ENCODE measurements around the gene WNT9A.

WNT9A gene

GRCh38 chr1:227948493-227949260, 945 bp upstream of the WNT9A start:
- Histone ChIP-seq H3K9ac (ENCODE audit: low read depth, low read length) (peak overlapping the region; percentile 71), H3K36me3 (ENCODE audit: insufficient read depth, low read length) (no peaks in the 10 kb centered on the region), H3K4me1 (ENCODE audit: insufficient read depth, low read length) (peaks cover 22% of the 10 kb centered on the region; the same call in 1 of the 2 replicates), H3K9me3 (ENCODE audit: control insufficient read depth, insufficient read depth, low read length) (no peaks in the 10 kb centered on the region)

DNA sequence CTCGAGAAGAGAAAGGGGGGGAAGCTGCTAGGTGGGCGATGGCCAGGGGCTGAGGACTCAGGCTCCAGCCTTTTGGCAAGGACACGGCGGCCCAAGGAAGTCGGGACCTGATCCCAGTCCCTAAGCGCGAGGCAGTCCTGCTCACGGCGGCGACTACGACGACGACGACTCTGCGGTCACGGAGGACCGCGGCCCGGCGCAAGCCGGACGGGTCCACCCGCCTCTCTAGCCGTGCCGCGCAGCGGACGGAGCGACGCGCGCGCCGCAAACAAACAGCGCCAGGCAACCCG, 401 bp downstream of the WNT9A start:
- no peaks in the 10 kb centered on the region for H3K36me3 ChIP-seq (ENCODE audit: insufficient read depth, low read length)
- no peaks in the 10 kb centered on the region for H3K9me3 ChIP-seq (ENCODE audit: control insufficient read depth, insufficient read depth, low read length)
- H3K4me1 ChIP-seq (ENCODE audit: insufficient read depth, low read length): peaks cover 15% of the 10 kb centered on the region; the same call in 1 of the 2 replicates
- peak overlapping the region; percentile 71 for H3K9ac ChIP-seq (ENCODE audit: low read depth, low read length)

GRCh38 chr1:227946624-227947385, 927 bp downstream of the WNT9A start:
- no peaks in the 10 kb centered on the region for H3K9me3 ChIP-seq (ENCODE audit: control insufficient read depth, insufficient read depth, low read length)
- peaks cover 15% of the 10 kb centered on the region; the same call in 1 of the 2 replicates for H3K4me1 ChIP-seq (ENCODE audit: insufficient read depth, low read length)
- H3K36me3 ChIP-seq (ENCODE audit: insufficient read depth, low read length): no peaks in the 10 kb centered on the region
- peak overlapping the region; percentile 71 for H3K9ac ChIP-seq (ENCODE audit: low read depth, low read length)

GRCh38 chr1:227945891-227946623, 1.7 kb downstream of the WNT9A start:
- Histone ChIP-seq H3K9me3 (ENCODE audit: control insufficient read depth, insufficient read depth, low read length) (no peaks in the 10 kb centered on the region), H3K9ac (ENCODE audit: low read depth, low read length) (peak overlapping the region; percentile 71), H3K36me3 (ENCODE audit: insufficient read depth, low read length) (no peaks in the 10 kb centered on the region), H3K4me1 (ENCODE audit: insufficient read depth, low read length) (peaks cover 15% of the 10 kb centered on the region; the same call in 1 of the 2 replicates)

DNA sequence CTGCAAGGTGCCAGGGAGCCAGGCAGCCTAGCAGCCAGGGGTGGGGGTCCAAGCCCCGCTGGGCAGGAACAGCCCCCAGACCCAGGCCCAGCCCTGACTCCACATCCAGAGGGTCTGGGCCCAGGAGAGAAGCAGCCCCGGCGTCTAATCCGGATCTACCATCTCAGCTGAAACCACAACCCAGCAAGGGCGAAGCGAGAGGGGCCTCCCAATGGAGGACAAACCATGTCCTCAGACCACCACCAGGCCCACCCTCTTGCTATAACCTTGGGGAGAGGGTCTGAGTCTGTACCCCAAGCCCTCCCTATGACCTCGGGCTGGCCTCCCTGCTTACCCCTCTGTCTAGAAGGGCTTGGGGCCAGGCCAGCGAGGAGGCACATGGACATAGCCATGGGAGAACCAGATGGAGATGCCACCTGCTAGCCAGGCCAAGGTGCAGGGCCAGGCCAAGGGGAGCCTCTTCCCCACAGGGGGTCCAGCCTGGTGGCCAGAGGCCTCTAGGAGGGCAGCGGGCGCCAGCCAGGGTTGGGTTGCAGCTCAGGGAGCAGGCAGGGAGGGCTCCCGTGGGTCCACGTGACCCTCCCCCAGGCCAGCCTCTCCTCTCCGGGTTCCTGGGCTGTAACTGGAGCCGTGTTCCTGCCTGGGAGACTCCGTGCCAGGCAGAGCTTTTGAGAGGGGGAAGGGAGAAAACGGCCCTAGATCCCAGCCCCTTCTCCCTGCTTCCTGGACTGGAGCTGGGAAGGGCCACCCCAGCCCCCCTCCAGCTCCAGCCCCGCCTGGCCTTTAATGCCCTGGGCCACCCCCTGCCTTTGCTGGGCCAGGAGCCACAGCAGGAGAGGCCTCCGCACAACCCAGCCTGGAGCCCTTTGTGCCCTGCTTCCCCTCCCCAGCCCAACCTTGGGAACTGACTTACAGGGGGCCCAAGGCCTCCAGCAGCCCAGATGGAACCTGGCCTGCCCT, 2.5 kb downstream of the WNT9A start:
- H3K9me3 ChIP-seq (ENCODE audit: control insufficient read depth, insufficient read depth, low read length): no peaks in the 10 kb centered on the region
- H3K9ac ChIP-seq (ENCODE audit: low read depth, low read length): no peak overlapping the region; the same call in 1 of the 2 replicates
- no peaks in the 10 kb centered on the region for H3K36me3 ChIP-seq (ENCODE audit: insufficient read depth, low read length)
- H3K4me1 ChIP-seq (ENCODE audit: insufficient read depth, low read length): peaks cover 15% of the 10 kb centered on the region; the same call in 1 of the 2 replicates

DNA sequence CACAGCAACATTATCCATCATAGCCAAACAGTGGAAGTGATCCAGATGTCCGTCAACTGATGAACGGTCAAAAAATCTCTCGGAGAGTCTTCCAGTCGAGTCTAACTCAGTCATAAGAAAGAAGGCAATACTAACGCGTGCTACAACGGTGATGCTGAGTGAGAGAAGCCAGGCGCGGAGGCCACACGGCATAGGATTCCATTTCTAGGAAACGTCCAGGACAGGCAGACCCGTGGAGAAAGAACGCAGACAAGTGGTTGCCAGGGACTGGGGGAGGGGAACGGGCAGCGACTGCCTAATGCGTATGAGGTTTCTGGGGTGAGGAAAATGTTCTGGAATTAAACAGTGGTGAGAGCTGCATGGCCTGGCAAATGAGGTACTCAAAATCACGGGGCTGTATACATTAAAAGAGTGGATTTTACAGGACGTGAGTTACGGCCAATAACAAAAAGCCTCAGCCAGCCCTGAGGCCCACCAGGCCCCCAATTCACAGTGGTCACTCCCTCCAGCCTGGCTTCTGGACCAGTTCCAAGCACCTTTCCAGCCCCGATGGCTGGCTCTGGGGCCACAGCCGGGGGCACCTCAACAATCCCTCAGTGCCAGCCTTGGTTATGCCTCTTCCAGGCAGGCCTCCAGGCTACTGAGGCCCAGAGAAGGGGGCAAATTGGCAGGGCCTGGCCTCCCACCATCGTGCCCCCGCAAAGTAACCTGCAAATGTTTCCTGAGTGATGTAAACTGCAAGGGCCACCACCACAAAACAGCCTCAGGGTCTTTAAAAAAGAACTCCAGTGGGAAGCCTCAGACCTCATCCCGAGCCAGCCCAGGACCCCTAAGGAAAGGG, 3.4 kb downstream of the WNT9A start:
- Histone ChIP-seq H3K9me3 (ENCODE audit: control insufficient read depth, insufficient read depth, low read length) (no peaks in the 10 kb centered on the region), H3K36me3 (ENCODE audit: insufficient read depth, low read length) (no peaks in the 10 kb centered on the region), H3K4me1 (ENCODE audit: insufficient read depth, low read length) (peaks cover 15% of the 10 kb centered on the region; the same call in 1 of the 2 replicates), H3K9ac (ENCODE audit: low read depth, low read length) (no peak overlapping the region)

GRCh38 chr1:227943381-227944089, 4.2 kb downstream of the WNT9A start:
- H3K9ac ChIP-seq (ENCODE audit: low read depth, low read length): no peak overlapping the region
- H3K36me3 ChIP-seq (ENCODE audit: insufficient read depth, low read length): no peaks in the 10 kb centered on the region; the same call in 1 of the 2 replicates
- peaks cover 15% of the 10 kb centered on the region; the same call in 1 of the 2 replicates for H3K4me1 ChIP-seq (ENCODE audit: insufficient read depth, low read length)
- no peaks in the 10 kb centered on the region for H3K9me3 ChIP-seq (ENCODE audit: control insufficient read depth, insufficient read depth, low read length)

- no peaks in the 10 kb centered on the region; the same call in 1 of the 2 replicates for H3K36me3 ChIP-seq (ENCODE audit: insufficient read depth, low read length)
- H3K4me1 ChIP-seq (ENCODE audit: insufficient read depth, low read length): peaks cover 15% of the 10 kb centered on the region; the same call in 1 of the 2 replicates
- no peaks in the 10 kb centered on the region for H3K9me3 ChIP-seq (ENCODE audit: control insufficient read depth, insufficient read depth, low read length)
- H3K9ac ChIP-seq (ENCODE audit: low read depth, low read length): no peak overlapping the region
Measured at GRCh38 chr1:227942716-227943261, 4.9 kb downstream of the WNT9A start.

- Histone ChIP-seq H3K9me3 (ENCODE audit: control insufficient read depth, insufficient read depth, low read length) (no peaks in the 10 kb centered on the region), H3K36me3 (ENCODE audit: insufficient read depth, low read length) (no peaks in the 10 kb centered on the region; the same call in 1 of the 2 replicates), H3K9ac (ENCODE audit: low read depth, low read length) (no peak overlapping the region), H3K4me1 (ENCODE audit: insufficient read depth, low read length) (peaks cover 15% of the 10 kb centered on the region; the same call in 1 of the 2 replicates)
Measured at GRCh38 chr1:227942021-227942715, 5.6 kb downstream of the WNT9A start.

- peaks cover 3% of the 10 kb centered on the region; the same call in 1 of the 2 replicates for H3K36me3 ChIP-seq (ENCODE audit: insufficient read depth, low read length)
- no peaks in the 10 kb centered on the region for H3K9me3 ChIP-seq (ENCODE audit: control insufficient read depth, insufficient read depth, low read length)
- H3K9ac ChIP-seq (ENCODE audit: low read depth, low read length): no peak overlapping the region
- H3K4me1 ChIP-seq (ENCODE audit: insufficient read depth, low read length): peaks cover 15% of the 10 kb centered on the region; the same call in 1 of the 2 replicates
Measured at GRCh38 chr1:227941509-227942020, 6.2 kb downstream of the WNT9A start.

DNA sequence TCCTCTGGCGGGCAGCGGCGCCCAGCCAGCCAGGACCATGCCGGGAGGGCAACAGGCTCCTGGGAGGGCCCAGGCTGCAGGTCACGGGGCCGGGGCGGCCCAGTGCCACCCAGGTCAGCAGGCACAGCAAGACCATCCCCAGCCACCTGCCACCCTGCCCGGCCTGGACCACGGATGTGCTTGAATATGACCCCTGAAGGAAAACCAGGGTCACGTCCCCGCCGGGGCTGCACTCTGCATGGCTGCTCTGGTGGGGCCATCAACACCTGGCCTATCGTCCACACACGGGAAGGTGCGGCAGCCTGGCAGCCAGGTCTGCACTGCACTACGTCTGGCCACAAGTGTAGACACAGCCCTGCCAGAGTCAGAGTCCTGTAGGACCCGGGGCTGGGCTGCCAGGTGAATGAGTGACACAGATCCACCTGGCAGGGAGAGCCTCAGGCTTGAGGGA, 6.9 kb downstream of the WNT9A start:
- no peak overlapping the region for H3K9ac ChIP-seq (ENCODE audit: low read depth, low read length)
- no peaks in the 10 kb centered on the region for H3K9me3 ChIP-seq (ENCODE audit: control insufficient read depth, insufficient read depth, low read length)
- peaks cover 3% of the 10 kb centered on the region; the same call in 1 of the 2 replicates for H3K36me3 ChIP-seq (ENCODE audit: insufficient read depth, low read length)
- H3K4me1 ChIP-seq (ENCODE audit: insufficient read depth, low read length): peaks cover 9% of the 10 kb centered on the region; the same call in 1 of the 2 replicates

Measured in ES-I3 (cell line).